ENCODE measurements around the gene CAMTA1.

CAMTA1 gene

DNA sequence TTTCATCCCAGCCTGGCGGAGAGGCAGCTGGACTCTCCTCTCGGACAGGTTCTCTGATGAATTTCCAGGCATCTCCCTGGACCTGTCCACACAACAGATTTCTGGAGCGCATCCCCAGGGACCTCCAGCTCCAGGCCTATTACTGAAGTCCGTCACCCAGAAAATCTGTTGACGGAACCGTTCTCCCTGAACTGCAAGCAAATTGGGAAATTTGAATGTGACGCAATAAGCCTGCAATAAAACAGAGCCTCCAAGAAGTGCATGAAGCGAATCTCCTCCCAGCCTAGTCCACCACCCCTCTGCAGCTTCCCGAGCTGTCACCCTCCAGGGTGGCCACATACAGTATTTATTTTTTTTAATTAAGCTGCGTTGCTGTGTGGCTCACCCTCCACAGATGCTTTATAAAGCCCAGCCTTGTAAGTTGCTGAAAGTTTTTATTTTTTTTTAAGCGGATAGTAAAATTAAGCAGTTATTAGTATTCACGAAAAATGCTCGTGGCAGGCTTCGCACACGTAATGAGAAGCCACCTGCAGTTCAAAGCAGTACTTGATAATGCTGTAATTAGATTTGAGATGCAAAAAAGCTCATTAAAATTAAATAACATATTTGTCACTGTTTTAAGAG lies 173.3 kb downstream of the CAMTA1 start:
- no peak for DNase-seq (ENCODE audit: low read depth in 2 of 2)

DNA sequence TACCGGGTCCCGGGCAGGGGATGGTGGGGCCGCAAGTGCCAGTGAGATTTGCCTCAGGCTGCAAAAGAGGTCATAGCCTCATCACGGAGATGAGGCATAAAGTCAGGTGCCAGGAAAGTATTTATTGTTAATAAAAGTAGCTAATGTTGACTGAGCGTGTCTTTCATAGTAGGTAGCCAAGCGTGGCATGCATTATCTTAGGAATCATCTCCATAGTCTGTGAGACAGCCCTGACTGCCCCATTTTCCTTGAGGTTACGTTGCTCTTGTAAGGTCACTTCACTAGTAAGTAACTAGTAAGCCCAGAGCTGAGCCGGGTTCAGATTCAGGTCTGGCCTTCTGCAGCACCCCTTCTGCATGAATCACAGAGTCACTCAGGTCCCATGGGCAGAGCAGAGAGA lies 174.2 kb downstream of the CAMTA1 start:
- no peak for DNase-seq (ENCODE audit: low read depth in 2 of 2)

DNA sequence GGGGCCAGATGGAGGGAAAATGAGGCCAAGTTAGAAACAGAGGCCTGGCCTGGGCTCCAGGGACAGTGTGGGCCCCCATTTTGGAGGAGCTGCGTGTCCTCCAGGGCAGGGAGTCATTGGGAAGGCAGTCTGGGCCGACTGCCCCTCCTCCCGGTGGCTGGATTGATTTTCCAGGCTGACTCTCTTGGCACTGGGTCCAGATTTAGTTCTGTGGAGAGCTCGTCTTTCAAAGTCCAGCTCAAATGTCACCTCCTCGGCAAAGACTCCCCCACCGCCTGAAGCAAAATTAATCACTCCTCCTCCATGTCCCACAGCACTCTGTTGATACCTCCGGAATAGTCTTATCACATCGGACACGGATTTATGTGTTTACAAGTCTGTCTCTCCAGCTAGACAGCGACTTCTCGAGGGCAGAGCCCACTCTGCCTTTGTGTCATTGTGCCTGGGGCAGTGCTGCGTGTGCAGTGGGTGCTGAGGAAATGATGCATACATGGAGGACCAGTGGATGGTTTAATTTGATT lies 175.1 kb downstream of the CAMTA1 start:
- peak in 1 of 2 experiments; percentile 17 for DNase-seq (ENCODE audit: low read depth in 2 of 2)

DNA sequence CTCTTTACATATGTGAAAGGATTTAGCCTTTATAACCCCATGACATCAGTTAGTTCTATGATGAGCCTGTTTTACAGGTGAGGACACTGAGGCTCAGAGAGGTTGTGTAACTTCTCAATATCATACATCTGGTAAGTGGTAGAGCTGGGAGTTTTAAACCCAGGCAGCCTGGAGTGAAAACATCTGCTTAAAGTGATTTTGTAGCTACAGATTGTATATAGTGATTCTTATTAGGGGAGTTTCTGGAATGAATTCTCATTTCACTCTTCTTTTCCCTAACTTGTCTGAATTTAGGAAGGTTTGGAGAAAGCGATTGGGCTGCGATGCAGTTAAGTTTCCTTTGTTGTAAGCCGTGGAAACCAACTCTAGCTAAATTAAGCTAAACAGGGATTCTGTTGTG lies 175.6 kb downstream of the CAMTA1 start:
- no peak for DNase-seq (ENCODE audit: low read depth in 2 of 2)

DNA sequence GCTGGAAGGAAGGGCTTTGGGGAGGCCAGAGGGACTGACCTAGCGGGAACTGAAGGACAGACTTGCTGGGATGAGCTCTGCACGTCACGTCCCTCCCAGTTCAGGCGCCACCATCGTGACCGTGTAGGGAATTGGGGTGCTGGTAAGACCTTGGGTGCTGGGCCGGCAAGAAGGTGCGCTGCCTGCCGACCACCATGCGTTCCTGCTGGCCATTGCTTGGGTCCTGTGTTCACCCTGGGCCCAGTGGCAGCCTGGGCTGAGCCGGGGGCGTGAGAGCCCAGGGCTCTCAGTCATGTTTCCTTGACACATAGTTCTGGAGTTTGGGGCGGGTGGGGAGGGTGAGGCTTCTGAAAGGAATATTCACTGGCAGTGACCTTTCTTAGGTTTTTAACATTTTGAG lies 176.0 kb downstream of the CAMTA1 start:
- DNase-seq (ENCODE audit: low read depth in 2 of 2): no peak

DNA sequence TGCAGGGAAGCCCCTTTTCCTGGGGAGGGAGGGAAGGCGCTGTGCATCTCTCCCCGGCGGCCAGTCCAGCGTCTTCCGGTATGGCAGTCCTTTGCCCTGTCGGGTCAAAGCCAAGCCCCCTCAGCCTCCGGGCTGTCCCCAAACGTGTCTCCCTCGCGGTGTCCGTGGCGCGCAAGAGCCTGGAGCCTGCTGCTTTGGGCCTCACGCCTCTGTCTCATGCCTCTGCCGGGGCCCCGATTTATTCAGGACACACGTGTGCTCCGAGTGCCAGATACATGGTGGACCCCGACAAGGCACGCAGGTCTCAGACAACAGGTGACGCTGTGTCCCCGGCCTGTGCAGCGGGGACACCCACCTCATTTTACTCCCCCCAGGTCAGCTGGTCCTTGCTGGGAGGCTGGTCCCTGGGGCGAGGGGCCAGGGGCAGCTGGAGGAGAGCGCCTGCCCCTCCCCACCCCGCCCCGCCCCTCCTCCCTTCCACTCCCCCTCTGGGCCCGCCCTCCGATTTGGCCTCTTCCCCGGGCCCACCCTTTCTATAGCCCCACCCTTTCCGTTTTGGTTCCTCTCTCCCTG lies 176.7 kb downstream of the CAMTA1 start:
- no peak for DNase-seq (ENCODE audit: low read depth in 2 of 2)

DNA sequence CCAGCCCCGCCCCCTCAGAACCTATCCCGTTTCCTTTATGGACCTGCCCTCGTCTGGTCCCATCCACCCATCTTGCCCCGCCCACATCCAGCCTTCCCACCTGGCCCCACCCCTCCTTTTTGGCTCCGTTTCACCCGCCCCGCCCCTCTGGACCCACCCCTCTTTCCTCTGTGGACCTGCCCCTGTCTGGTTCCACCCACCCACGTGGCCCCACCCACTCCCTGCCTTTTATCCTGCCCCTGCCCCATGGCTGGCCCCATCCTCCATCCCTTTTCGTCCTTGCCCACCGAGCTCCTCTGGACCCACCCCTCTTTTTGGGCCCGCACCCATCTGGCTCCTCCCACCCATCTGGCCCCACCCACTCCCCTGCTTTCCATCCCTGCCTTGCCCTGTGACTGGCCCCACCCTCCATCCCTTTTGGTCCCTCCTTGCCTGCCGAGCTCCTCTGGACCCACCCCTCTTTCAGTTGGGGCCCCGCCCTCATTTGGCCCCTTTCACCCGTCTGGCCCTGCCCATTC lies 177.3 kb downstream of the CAMTA1 start:
- no peak for DNase-seq (ENCODE audit: low read depth in 2 of 2)

DNA sequence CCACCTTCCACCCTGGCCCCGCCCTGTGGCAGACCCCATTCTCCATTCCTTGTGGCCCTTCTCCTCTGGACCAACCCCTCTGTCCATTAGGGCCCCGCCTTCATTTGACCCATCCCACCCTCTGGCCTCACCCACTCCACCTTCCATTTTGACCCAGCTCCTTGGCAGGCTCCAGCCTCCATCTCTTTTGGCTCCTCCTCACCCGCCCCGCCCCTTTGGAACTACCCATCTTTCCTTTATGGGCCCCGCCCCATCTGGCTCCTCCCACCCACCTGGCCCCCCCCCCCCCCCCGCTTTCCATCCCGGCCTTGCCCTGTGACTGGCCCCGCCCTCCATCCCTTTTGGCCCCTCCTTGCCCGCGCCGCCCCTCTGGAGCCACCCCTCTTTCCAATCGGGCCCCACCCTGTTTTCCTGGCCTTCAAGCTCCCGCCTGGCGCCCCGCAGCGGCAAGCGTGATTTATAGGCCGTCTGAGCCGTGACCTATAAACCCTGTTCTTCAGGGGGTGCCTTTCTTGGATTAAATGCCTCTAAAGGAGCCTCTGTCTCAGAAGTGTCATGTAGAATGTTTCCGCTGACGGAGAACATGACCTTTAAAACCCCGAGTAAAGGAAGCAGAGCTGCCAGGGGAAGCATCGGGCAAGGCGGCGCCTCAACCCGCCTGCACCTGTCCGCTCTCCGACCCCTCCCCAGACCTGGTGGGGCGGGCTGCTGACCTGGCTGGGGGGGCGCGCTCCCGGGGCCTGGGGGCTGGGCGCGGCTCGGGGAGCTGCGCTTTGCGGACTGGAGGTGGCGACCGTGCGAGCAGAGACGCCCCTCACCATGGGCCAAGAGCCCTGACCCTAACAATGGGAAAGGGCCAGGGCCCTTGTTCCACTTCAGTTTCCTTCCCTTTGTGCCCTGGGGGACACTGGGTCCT lies 178.0 kb downstream of the CAMTA1 start:
- DNase-seq (ENCODE audit: low read depth in 2 of 2): no peak

DNA sequence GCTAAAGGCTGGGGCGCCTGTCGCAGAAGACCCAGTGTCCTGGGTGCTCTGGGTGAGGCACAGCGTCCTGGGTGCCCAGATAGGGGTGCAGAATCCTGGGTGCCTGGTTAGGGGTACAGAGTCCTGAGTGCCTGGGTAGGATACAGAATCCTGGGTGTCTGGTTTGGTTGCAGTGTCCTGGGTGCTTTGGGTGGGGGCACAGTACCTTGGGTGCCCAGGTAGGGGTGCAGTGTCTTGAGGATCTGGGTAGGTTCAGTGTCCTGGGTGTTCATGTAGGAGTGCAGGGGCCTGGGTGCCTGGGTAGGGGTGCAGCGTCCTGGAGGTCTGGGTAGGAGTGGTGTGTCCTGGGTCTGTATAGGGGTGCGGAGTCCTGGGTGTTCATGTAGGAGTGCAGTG lies 178.7 kb downstream of the CAMTA1 start:
- DNase-seq (ENCODE audit: low read depth in 2 of 2): no peak

DNA sequence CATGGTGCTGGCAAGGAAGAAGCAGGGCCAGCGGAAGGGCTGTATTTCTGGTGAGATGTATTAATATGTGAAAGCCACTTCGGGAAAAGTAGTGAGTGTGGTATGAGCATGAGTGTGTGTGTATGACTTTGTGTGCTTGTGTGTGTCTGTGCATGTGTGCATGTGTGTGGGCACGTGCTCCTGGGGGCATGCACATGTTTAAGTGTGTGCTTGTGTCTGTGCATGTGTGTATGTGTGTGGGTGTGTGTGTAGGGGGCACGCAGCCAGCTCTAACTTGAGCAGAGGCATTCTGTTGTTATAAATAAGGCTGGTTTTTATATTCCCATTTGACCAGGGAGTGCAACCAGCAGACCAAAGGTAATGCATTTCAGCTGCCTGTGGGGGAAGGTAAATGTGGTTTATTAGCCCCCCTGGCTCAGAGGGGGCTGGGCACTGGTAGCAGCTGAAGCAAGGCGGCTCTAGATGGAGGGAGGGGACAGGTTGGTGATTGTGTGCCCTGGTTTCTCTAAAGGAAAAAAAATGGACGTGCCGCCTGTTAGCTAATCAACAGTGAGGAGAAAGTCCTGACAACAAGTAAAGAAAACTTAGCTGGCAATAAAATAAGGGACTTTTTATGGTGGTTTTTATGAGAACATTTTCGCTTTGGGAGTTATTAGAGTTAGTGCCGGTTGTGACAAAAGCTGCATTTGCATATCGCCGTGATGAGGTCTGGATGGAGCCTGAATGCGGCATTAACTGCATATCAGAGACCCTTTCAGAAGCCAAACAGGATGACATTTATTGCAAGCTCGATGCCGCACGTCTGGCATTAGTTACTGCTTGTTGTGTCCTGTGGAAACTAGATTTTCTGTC lies 180.1 kb downstream of the CAMTA1 start:
- DNase-seq (ENCODE audit: low read depth in 2 of 2): no peak

DNA sequence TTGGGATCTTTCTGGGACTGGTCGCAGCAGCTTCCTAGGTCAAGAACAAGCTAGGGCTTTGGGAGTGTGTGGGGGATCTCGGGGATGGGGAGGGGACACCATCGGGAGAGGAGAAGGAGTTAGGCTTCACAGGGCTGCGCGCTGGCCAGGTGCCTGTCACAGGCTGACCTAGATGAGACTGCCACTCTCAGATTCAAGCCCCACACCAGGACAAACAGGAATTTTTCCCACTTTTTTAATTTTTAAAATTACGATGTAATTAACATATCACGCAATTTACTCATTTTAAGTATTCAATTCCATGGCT lies 180.6 kb downstream of the CAMTA1 start:
- no peak for DNase-seq (ENCODE audit: low read depth in 2 of 2)

DNA sequence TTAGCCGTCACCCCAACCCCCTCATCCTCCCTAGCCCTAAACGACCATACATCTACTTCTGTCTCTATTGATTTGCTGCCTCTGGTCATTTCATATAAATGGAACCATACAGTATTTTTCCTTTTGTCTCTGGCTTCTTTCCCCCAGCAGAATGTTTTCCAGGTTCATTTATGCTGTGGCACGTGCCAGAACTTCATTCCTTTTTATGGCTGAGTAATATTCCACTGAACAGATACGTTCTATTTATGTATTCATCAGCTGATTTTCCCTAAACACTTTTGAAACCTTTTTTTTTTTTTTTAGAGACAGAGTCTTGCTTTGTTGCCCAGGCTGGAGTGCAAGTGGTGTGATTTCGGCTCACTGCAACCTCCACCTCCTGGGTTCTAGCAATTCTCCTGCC lies 181.1 kb downstream of the CAMTA1 start:
- no peak for DNase-seq (ENCODE audit: low read depth in 2 of 2)

DNA sequence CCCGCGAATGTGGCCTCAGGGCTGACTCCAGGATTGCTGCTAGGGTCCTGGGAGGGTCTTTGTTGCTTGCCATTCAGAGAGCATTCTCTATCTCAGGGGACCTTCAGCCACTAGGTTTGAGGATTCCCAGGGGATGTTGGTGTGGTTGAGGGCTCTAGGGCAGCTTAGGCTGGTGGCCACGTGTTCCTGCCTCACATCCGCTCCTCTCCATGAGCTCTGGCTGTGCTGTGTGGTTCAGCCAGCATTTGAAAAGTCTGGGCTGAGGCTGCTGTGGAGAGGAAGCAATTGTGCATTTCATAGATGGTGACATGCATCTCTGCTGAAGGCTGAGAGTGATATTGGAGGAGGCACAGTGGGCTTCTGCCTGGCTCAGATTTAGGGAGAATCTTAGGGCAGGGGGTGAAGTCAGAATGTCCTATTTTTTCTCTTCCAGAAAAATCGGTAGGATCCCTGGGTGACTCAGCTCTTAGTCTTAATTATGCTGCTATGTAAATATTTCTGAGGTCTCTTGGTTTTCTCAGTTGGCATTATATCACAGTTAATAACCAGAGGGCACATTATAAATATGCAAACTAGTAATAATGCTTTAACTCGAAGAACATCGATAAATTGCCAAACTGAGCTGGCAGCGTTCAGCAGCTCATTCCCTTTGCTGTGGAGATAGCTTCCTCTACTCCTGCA lies 182.3 kb downstream of the CAMTA1 start:
- DNase-seq (ENCODE audit: low read depth in 2 of 2): no peak

DNA sequence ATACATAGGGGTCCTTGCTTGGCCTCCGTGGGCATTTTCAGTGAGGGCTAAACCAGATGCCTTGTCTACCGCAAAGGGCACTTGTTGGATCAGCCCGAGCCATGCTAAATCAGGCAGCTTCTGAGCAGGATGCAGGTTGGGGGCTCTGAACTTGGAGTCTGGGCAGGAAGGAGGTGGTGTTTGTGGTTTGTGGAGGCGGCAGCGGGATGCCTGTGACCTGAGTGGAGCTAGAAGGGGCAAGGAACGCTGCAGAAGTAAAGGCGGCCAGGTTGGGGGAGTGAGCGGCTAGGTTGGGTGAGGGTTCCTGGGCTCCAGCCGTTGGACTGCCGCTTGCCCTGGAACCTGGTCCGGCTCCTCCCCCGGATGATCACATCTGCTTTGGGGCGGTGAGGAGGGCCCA lies 183.9 kb downstream of the CAMTA1 start:
- no peak for DNase-seq (ENCODE audit: low read depth in 2 of 2)

DNA sequence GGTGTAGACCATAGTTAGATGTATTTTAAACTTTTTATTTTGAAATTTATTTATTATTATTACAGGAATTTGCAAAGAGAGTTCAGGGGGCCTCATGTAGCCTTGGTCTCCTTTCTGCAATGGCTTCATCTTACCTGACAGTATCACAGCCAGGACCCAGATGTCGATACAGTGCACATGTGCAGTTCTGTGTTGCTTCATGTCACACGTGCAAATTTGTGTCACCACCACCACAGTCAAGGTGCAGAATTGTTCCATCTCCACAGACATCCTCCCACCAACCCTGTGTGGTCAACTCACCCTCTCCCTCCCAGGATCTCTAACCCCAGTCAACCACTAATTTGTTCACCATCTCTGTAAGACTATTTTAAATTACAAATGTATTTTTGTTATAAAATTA lies 184.5 kb downstream of the CAMTA1 start:
- no peak for DNase-seq (ENCODE audit: low read depth in 2 of 2)

DNA sequence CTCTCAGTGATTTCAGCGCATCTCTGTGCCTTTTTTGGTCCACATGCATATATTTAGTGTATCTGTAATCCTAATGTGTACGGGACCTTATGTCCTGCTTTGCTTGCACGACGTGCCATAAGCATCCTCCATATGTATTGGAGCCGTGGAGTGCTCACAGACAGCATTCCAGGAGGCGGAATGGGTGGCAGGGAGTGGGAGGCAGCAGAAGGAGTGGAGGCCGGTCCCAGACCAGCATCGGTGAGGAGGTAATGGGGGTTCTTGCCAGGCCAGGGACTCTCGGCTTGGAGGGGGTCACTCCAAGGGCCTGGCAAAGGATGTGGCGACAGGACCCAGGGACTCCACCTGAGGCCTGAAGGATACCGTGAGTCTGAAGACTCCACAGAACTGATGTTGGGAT lies 185.0 kb downstream of the CAMTA1 start:
- no peak for DNase-seq (ENCODE audit: low read depth in 2 of 2)

DNA sequence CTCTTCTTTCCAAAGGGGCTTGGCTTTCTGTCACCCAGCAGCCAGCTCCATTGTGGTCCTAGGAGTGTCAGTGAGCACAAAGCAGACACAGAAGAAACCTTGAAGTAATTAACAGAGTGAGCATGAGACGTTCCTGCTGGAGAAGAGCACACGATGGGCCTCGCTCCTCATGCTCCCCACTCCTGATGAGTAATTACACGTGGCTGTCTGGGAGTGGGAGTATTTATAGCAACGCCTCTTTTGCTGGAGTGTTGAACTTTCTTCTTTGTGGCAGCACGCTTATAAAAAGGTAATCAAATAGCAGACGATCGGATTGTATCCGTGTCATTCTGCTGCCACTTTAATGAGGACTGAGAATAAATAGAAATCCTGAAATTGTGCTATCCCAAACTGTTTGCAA lies 185.8 kb downstream of the CAMTA1 start:
- DNase-seq (ENCODE audit: low read depth in 2 of 2): no peak

DNA sequence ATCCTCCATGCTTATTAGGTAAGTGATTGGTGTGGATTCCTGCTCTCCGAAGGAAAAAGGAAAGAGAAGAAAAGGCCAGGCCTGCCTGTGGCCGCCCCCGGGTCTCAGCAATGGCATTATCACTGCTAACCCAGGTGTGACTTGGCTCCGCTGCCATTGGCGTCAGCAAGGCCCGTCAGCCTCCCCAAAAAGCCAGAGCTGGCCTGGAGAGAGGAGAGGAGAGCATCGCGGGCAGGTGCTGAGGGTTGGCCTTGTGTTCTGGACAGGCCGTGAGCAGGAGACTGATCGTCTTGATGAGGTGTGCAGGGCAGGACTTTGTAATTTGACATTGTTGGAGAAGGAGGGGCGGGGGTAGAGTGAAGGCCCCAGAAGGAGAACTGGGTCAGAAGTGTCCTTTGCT lies 186.4 kb downstream of the CAMTA1 start:
- DNase-seq (ENCODE audit: low read depth in 2 of 2): no peak

DNA sequence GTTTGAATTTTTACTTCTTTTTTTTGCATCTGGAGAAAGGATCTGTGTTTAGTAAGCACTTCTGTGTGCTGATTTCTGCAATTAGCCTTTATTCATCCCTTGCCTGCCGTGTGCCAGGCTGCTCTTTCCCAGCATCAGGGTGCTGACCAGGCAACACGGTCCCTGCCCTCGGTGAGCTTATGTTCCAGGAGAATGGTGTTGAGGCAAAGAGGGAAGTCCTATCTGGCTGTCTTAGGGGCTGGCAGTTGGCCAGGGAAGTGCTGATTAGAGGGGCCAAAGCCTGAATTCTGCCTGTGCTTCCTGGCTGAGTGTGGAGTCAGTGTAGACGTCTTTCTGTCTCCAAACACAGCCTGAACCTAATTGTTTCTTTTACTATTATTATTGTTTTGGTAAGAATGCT lies 187.1 kb downstream of the CAMTA1 start:
- no peak for DNase-seq (ENCODE audit: low read depth in 2 of 2)

DNA sequence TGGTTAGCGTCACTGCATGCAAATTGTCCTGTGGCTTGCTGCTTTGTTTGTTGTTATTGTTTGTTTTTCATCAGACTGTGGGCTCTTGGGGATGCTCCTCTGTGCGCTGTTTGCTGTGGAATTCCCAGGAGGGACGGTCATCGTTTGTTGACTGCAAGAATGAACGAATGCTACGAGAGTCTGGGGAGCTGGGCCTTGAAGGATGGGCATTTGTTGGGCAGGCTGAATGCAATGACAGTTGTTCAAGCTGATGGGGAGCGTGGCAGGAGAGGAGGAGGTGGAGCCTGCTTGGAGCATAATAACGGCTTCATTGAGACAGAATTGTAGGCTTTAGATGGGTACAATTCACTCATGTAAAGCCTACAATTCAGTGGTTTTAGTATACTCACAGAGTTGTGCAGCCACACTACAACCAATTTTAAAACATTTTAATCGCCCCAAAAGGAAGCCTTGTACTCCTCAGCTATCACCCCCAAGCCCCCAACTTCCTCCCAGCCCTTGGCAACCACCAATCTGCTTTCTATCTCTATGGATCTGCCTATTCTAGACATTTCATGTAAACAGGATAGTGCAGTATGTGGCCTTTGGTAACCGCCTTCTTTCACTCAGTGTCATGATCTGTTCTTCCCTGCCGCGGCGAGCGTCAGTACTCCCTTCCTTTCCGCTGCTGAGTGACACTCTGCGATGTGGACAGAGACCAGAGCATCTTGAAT lies 190.2 kb downstream of the CAMTA1 start:
- no peak for DNase-seq (ENCODE audit: low read depth in 2 of 2)

DNA sequence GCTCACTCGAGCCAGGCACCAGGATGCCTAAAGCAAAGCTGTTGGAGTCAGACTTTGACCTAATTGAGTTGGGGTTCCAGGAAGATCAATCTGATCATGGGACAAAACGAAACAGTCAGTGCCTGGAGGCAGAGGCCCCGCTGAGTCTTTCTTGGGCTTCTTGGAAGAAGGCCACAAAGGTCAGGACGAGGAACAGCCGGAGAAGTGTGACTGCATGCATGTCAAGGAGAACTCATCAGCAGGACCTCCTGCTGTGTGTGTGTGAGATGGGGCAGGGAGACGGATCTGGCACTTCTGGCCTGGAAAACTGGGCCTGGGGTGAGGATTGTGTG lies 190.8 kb downstream of the CAMTA1 start:
- DNase-seq (ENCODE audit: low read depth in 2 of 2): no peak
